Measurements from ENCODE around the gene CHKB. TPM values are rescaled to one million over a fixed set of nuclear protein-coding genes. Genes with fewer than 3 reads are reported as not detected.

The CHKB gene
- total RNA-seq, 1 donor from 2014 or later = 94.6 TPM

DNA sequence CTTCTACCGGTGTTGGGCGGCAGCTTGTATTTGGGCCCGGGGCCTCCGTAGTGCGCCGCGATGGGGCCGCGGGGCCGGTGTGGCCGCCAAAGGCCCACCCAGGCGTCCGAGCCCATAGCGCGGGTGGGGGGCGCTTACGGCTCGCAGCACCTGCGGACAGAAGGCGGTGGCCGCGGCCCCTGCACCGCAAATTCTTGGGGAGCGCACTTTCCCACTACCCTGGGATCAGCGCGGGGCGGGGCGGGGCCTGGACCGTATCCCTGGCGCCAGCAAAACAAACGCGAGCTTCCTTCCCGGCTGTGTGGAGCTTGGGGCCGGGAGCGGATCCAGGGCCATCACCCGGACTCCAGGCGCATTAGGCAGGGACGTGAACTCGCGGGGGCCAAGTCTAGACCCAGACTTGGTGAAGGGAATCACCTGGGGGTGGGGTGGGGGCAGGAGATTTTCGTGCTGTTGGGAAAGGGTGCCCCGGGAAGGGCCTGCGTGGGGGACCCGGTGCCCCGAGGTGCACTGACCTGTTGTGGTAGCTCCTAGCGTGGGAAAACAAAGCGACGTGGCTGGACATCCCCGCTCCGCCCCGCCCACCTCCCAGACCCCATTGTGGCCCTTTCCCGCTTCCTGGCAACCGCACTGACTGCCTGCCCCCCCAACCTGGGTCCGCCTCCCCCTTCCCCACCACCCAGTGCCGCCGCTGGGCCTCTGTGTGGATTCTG is 50.5 kb downstream of the CHKB start:
- peak; percentile 68 for DNase-seq (ENCODE audit: low spot score)
- Mint-ChIP-seq H3K4me3 (ENCODE audit: unreplicated experiment) (peak overlapping the region; percentile 77), H3K9me3 (ENCODE audit: unreplicated experiment) (no peaks in the 10 kb centered on the region), H3K4me1 (ENCODE audit: unreplicated experiment) (peaks cover 8% of the 10 kb centered on the region), H3K36me3 (ENCODE audit: low read depth, unreplicated experiment) (no peaks in the 10 kb centered on the region), H3K27me3 (ENCODE audit: unreplicated experiment) (peaks cover 27% of the 10 kb centered on the region), H3K27ac (ENCODE audit: unreplicated experiment) (peak overlapping the region; percentile 66)
- TF ChIP-seq, protein P1, sequence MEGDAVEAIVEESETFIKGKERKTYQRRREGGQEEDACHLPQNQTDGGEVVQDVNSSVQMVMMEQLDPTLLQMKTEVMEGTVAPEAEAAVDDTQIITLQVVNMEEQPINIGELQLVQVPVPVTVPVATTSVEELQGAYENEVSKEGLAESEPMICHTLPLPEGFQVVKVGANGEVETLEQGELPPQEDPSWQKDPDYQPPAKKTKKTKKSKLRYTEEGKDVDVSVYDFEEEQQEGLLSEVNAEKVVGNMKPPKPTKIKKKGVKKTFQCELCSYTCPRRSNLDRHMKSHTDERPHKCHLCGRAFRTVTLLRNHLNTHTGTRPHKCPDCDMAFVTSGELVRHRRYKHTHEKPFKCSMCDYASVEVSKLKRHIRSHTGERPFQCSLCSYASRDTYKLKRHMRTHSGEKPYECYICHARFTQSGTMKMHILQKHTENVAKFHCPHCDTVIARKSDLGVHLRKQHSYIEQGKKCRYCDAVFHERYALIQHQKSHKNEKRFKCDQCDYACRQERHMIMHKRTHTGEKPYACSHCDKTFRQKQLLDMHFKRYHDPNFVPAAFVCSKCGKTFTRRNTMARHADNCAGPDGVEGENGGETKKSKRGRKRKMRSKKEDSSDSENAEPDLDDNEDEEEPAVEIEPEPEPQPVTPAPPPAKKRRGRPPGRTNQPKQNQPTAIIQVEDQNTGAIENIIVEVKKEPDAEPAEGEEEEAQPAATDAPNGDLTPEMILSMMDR (IDR thresholded peaks at IDR 0.05; ENCODE audit: unreplicated experiment) = no peak

DNA sequence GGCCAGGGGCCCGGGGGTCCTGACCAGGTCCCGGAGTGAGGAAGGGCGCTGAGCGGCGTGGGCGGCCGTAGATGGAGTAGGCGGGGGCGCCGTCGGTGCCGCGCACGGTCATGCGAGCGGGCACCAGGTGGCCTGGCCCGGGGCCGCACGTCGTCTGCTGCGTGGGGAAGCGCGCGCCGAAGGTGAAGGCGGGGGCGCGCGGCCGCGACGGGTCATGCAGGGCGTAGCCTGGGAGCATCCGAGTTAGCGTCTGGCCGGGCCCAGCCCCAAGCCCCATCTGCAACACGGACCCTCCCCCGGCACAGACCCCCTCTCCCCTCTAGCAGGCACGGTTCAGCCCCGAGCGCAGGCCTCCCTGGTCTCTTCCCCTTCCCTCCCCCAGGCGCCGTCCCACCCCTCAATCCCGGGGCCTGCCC is 51.1 kb downstream of the CHKB start:
- Mint-ChIP-seq H3K36me3 (ENCODE audit: low read depth, unreplicated experiment) (no peaks in the 10 kb centered on the region), H3K27ac (ENCODE audit: unreplicated experiment) (no peak overlapping the region), H3K27me3 (ENCODE audit: unreplicated experiment) (peaks cover 30% of the 10 kb centered on the region), H3K4me1 (ENCODE audit: unreplicated experiment) (peaks cover 8% of the 10 kb centered on the region), H3K9me3 (ENCODE audit: unreplicated experiment) (no peaks in the 10 kb centered on the region), H3K4me3 (ENCODE audit: unreplicated experiment) (no peak overlapping the region)
- TF ChIP-seq, protein P1 (IDR thresholded peaks at IDR 0.05; ENCODE audit: unreplicated experiment) = no peak
- DNase-seq (ENCODE audit: low spot score) = peak; percentile 40

DNA sequence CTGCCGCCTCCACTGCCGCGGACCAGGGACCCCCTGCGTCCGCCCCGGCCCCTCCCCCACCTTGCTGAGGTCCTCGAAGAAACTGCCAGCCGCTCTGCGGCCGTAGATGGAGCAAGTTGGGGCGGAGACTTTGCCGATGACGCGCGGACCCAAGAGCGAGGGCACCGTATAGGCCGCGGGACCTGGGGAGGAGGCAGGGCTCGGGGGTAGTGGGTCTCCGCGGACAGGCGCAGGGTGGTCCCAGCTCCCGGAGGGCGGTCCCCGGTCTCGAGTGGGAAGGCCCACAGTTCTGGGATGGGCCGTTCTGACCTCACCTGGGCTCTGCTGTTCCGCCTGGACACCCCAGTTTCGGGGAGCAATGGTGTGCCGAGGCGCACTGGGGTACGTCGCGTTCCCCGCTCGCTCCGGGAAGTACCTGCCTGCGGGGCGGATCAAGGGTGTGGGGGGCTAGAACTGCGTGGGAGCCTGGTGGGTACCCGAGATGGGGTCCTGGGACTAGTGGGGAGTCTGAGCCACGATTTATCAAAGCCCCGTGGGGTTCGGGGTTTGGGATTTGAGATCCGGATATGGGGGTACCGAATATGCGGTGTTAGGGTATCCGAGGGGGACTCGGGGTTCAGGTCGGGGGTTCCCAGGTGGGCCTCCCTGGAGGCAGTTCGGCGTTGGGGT is 51.6 kb downstream of the CHKB start:
- Mint-ChIP-seq H3K4me1 (ENCODE audit: unreplicated experiment) (peaks cover 8% of the 10 kb centered on the region), H3K27me3 (ENCODE audit: unreplicated experiment) (peaks cover 30% of the 10 kb centered on the region), H3K36me3 (ENCODE audit: low read depth, unreplicated experiment) (no peaks in the 10 kb centered on the region), H3K27ac (ENCODE audit: unreplicated experiment) (no peak overlapping the region), H3K4me3 (ENCODE audit: unreplicated experiment) (peak overlapping the region; percentile 65), H3K9me3 (ENCODE audit: unreplicated experiment) (no peaks in the 10 kb centered on the region)
- DNase-seq (ENCODE audit: low spot score) = peak; percentile 67
- TF ChIP-seq, protein P1 (IDR thresholded peaks at IDR 0.05; ENCODE audit: unreplicated experiment) = no peak

DNA sequence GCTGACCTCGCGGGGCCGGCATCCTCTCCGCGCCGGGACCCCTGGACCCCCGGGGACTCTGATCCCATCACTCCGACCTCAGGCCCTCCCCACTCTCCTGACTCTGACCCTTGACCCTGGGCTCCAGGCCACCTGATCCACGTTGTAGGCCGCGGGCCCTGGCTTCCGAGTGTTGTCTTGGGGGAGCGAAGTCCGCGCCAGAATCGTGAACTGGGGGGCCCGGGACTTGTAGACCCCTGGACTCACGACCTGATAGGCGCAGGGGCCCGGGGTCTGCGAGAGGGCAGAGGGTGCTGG is 52.1 kb downstream of the CHKB start:
- Mint-ChIP-seq H3K27me3 (ENCODE audit: unreplicated experiment) (peaks cover 30% of the 10 kb centered on the region), H3K4me3 (ENCODE audit: unreplicated experiment) (no peak overlapping the region), H3K36me3 (ENCODE audit: low read depth, unreplicated experiment) (no peaks in the 10 kb centered on the region), H3K27ac (ENCODE audit: unreplicated experiment) (no peak overlapping the region), H3K4me1 (ENCODE audit: unreplicated experiment) (peaks cover 8% of the 10 kb centered on the region), H3K9me3 (ENCODE audit: unreplicated experiment) (no peaks in the 10 kb centered on the region)
- DNase-seq (ENCODE audit: low spot score) = no peak
- TF ChIP-seq, protein P1 (IDR thresholded peaks at IDR 0.05; ENCODE audit: unreplicated experiment) = no peak

DNA sequence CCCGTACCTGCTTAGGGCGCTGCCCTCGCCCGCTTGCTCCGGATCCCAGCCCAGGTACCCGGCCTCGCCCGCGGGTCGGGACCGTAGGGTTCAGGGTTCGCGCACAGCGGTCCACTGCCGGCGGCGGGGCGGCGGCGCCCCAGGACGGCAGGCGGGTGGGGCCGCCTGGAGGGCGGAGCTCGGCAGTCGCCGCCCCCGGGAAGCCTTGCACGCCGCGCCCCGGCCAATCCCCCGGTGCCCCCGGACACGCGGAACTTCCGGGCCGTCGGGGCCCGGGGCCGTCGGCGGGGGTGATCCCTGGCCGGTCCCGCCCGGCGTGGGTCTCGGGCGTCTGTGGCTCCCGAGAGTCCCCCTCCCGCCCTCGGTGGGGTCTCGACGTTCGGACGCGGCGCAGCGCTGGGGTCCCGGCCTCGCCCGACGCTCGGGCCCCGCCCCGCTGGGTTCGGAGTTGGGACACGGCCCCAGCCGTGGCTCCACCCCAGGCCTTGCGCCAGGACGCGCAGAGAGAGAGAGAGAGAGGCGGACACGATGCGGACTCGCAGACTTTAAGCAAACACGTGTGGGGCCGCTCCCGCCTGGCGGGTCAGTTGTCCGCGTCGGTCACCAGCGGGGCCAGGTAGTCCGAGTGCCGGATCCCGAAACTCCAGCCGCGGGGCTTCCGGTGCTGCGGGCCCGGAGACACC is 52.6 kb downstream of the CHKB start, which contains the start of gene TYMP:
Gene TYMP (minus strand): TSS at position 116 of the 683 bp plus-strand sequence. CDS start 303 bp downstream, outside the sequence.
- Mint-ChIP-seq H3K36me3 (ENCODE audit: low read depth, unreplicated experiment) (no peaks in the 10 kb centered on the region), H3K27ac (ENCODE audit: unreplicated experiment) (no peak within 1 kb of the TSS), H3K27me3 (ENCODE audit: unreplicated experiment) (peaks cover 30% of the 10 kb centered on the region), H3K9me3 (ENCODE audit: unreplicated experiment) (no peaks in the 10 kb centered on the region), H3K4me3 (ENCODE audit: unreplicated experiment) (no peak within 1 kb of the TSS), H3K4me1 (ENCODE audit: unreplicated experiment) (peaks cover 8% of the 10 kb centered on the region)
- DNase-seq (ENCODE audit: low spot score) = no peak
- TF ChIP-seq, protein P1 (IDR thresholded peaks at IDR 0.05; ENCODE audit: unreplicated experiment) = no peak

All from endothelial cell (in vitro differentiated cells).